OCI-LY1 (cell line): ENCODE data around the gene PPP1R12B.
"Not testable (repeated sequence)": the region's sequence is repeated elsewhere in the genome, so short reads cannot be mapped to it uniquely, and the experiment has no call there.

ENCODE experiments used
- H2AFZ ChIP-seq: fragments of 200-600 bp; sonication (generic), shearing (Covaris generic); 2 replicates; pipeline ENCODE4 v1.6.0; 2014; ENCODE audit warnings: antibody characterized with exemption, mild to moderate bottlenecking, low read length
- H3F3A ChIP-seq: fragments of 200-600 bp; sonication (generic), shearing (Covaris generic); 2 replicates; pipeline ENCODE4 v1.6.0; 2014; ENCODE audit warnings: mild to moderate bottlenecking, antibody characterized with exemption, low read length, moderate library complexity; ENCODE audit not compliant: insufficient read depth
- H3K27ac ChIP-seq: fragments of 200-600 bp; sonication (generic); 2 replicates; pipeline ENCODE4 v1.5.1; 2014; ENCODE audit warnings: low read length, mixed run types, mild to moderate bottlenecking, low read depth; ENCODE audit not compliant: poor library complexity, severe bottlenecking
- H3K27me3 ChIP-seq: fragments of 200-600 bp; sonication (generic); 2 replicates; pipeline ENCODE4 v1.6.0; 2014; ENCODE audit warnings: antibody characterized with exemption, mild to moderate bottlenecking, low read length, moderate library complexity; ENCODE audit not compliant: insufficient read depth
- H3K36me3 ChIP-seq: fragments of 200-600 bp; sonication (generic); 2 replicates; pipeline ENCODE4 v1.6.1; 2014; ENCODE audit warnings: mild to moderate bottlenecking, antibody characterized with exemption, low read length, moderate library complexity, mixed read lengths; ENCODE audit not compliant: insufficient read depth
- H3K4me1 ChIP-seq: fragments of 200-600 bp; sonication (generic); 2 replicates; pipeline ENCODE4 v1.5.1; 2014; ENCODE audit warnings: mild to moderate bottlenecking, low read length, moderate library complexity; ENCODE audit not compliant: insufficient read depth, severe bottlenecking
- H3K4me2 ChIP-seq: fragments of 200-600 bp; sonication (generic), shearing (Covaris generic); 2 replicates; pipeline ENCODE4 v1.6.1; 2014; ENCODE audit warnings: low read length
- H3K4me3 ChIP-seq: fragments of 200-600 bp; sonication (generic); 2 replicates; pipeline ENCODE4 v1.5.1; 2014; ENCODE audit warnings: low read length, low read depth, mild to moderate bottlenecking, mixed read lengths; ENCODE audit not compliant: poor library complexity, severe bottlenecking
- H3K79me2 ChIP-seq: fragments of 200-600 bp; shearing (Covaris generic); 2 replicates; pipeline ENCODE4 v1.6.1; 2016; ENCODE audit warnings: mixed run types, low read length, mixed read lengths; ENCODE audit not compliant: insufficient read depth
- H3K9ac ChIP-seq: fragments of 200-600 bp; sonication (generic), shearing (Covaris generic); 2 replicates; pipeline ENCODE4 v1.6.1; 2014; ENCODE audit warnings: mild to moderate bottlenecking, low read length, mixed read lengths
- H3K9me2 ChIP-seq: fragments of 200-600 bp; sonication (generic), shearing (Covaris generic); 2 replicates; pipeline ENCODE4 v1.6.1; 2014; ENCODE audit warnings: low read depth, mild to moderate bottlenecking, low read length, mixed read lengths
- H3K9me3 ChIP-seq: fragments of 200-600 bp; shearing (Covaris generic); 2 replicates; pipeline ENCODE4 v1.6.1; 2014; ENCODE audit warnings: low read length, mixed read lengths
- H4K20me1 ChIP-seq: fragments of 200-600 bp; sonication (generic), shearing (Covaris generic); 2 replicates; pipeline ENCODE4 v1.6.0; 2016; ENCODE audit warnings: mild to moderate bottlenecking, low read length; ENCODE audit not compliant: insufficient read depth
- CTCF ChIP-seq: fragments of 200-600 bp; sonication (generic), shearing (Covaris generic); IDR thresholded peaks from 2 replicates; pipeline ENCODE4 v1.5.1; 2017; ENCODE audit warnings: mild to moderate bottlenecking, antibody characterized with exemption, low read length, moderate library complexity, mixed read lengths
- EZH2 ChIP-seq: fragments of 200-600 bp; sonication (generic), shearing (Covaris generic); IDR thresholded peaks from 2 replicates; pipeline ENCODE4 v1.8.0; 2017; ENCODE audit warnings: borderline replicate concordance, mixed run types, mild to moderate bottlenecking, antibody characterized with exemption, low read length, moderate library complexity, mixed read lengths

The PPP1R12B gene

GRCh38 chr1:202628646-202629215 lies 280.2 kb downstream of the PPP1R12B start:
- no peak overlapping the region for H2AFZ ChIP-seq
- H3K4me2 ChIP-seq: no peak overlapping the region
- H3K9me2 ChIP-seq: no peaks in the 10 kb centered on the region
- no peaks in the 10 kb centered on the region for H3K4me1 ChIP-seq
- no peaks in the 10 kb centered on the region for H3K9me3 ChIP-seq
- no peak overlapping the region for H3K27ac ChIP-seq
- no peaks in the 10 kb centered on the region for H3K27me3 ChIP-seq
- no peak overlapping the region for H3K4me3 ChIP-seq
- no peak overlapping the region for H3K9ac ChIP-seq
- no peaks in the 10 kb centered on the region for H3F3A ChIP-seq
- TF ChIP-seq EZH2: no peak
- TF ChIP-seq CTCF: no peak
- H3K36me3 ChIP-seq: no peaks in the 10 kb centered on the region
- no peaks in the 10 kb centered on the region for H3K79me2 ChIP-seq
- no peaks in the 10 kb centered on the region for H4K20me1 ChIP-seq

- H3K4me1 ChIP-seq, H3K27ac ChIP-seq, H3K4me3 ChIP-seq, H2AFZ ChIP-seq, H3K27me3 ChIP-seq, H3K9me3 ChIP-seq, H3K4me2 ChIP-seq, H3K9ac ChIP-seq, H3F3A ChIP-seq, H4K20me1 ChIP-seq, H3K9me2 ChIP-seq, H3K79me2 ChIP-seq, H3K36me3 ChIP-seq: not testable (repeated sequence)
Measured at GRCh38 chr1:202629257-202629811, 280.8 kb downstream of the PPP1R12B start.

DNA sequence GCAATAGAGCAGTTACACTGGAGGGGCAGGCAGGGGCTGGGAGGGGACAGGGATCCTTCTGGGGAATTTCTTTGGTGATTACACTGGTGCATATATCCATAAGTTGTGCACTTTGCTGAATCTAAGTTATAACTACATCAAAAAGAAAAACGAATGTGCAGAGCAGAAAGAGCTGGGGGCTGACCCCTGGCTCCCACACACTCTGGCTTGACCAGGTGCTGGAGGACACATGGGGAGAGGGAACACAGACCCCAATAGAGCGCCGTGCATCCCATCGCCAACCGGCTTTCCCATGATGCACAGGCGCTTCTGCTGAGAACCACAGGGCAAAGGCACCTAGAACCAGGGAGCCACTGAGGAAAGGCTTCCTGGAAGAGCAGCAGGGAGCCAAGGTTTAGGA lies 281.6 kb downstream of the PPP1R12B start:
- H3K4me2 ChIP-seq, H4K20me1 ChIP-seq: not testable (repeated sequence)

GRCh38 chr1:202630541-202630940 lies 282.0 kb downstream of the PPP1R12B start:
- H3K27ac ChIP-seq: no peak overlapping the region
- H2AFZ ChIP-seq: no peak overlapping the region
- no peaks in the 10 kb centered on the region for H3K27me3 ChIP-seq
- H3K4me2 ChIP-seq: no peak overlapping the region
- H3K9me2 ChIP-seq: no peaks in the 10 kb centered on the region
- no peaks in the 10 kb centered on the region for H3K79me2 ChIP-seq
- no peaks in the 10 kb centered on the region for H3F3A ChIP-seq
- no peak overlapping the region for H3K9ac ChIP-seq
- no peak overlapping the region for H3K4me3 ChIP-seq
- H4K20me1 ChIP-seq: no peaks in the 10 kb centered on the region
- no peaks in the 10 kb centered on the region for H3K4me1 ChIP-seq
- no peaks in the 10 kb centered on the region for H3K36me3 ChIP-seq
- no peak for TF ChIP-seq EZH2
- no peak for TF ChIP-seq CTCF
- H3K9me3 ChIP-seq: no peaks in the 10 kb centered on the region

More for the DNA sequence above, 281.6 kb downstream of the PPP1R12B start:
- not testable (repeated sequence) for H3K79me2 ChIP-seq, H3K9ac ChIP-seq, H3K9me3 ChIP-seq, H3F3A ChIP-seq, H3K27ac ChIP-seq, H3K36me3 ChIP-seq, H3K4me3 ChIP-seq, H2AFZ ChIP-seq, H3K9me2 ChIP-seq, H3K4me1 ChIP-seq, H3K27me3 ChIP-seq
